Stimulated activated CD4-positive, alpha-beta T cell treated with anti-CD3 and anti-CD28 coated beads, Interleukin-2, amount 100 ng/mL, for 48 hours (primary cell): ENCODE data around the gene ARFIP1.
"Not testable (repeated sequence)": the region's sequence is repeated elsewhere in the genome, so short reads cannot be mapped to it uniquely, and the experiment has no call there.

Source experiments
- DNase-seq, 2 donors: peaks; one replicate each; pipeline ENCODE4 v3.0.0-alpha.2; 2020

The ARFIP1 gene

GRCh38 chr4:152785639-152786615 lies 6.2 kb downstream of the ARFIP1 start:
- no peak for DNase-seq

- DNase-seq: no peak
Measured at GRCh38 chr4:152786627-152787026, 6.9 kb downstream of the ARFIP1 start.

GRCh38 chr4:152795891-152796290 lies 16.1 kb downstream of the ARFIP1 start:
- no peak for DNase-seq

- DNase-seq: no peak
Measured at GRCh38 chr4:152803541-152803940, 23.8 kb downstream of the ARFIP1 start.

- no peak for DNase-seq
Measured at GRCh38 chr4:152805071-152805650, 25.4 kb downstream of the ARFIP1 start.

GRCh38 chr4:152805818-152806217 lies 26.1 kb downstream of the ARFIP1 start:
- no peak for DNase-seq

GRCh38 chr4:152806501-152807125 lies 26.9 kb downstream of the ARFIP1 start:
- no peak for DNase-seq

GRCh38 chr4:152807294-152807829 lies 27.6 kb downstream of the ARFIP1 start:
- DNase-seq: no peak

- no peak for DNase-seq
Measured at GRCh38 chr4:152808670-152809069, 28.9 kb downstream of the ARFIP1 start.

- no peak for DNase-seq
Measured at GRCh38 chr4:152810715-152811287, 31.0 kb downstream of the ARFIP1 start.

- no peak for DNase-seq
Measured at GRCh38 chr4:152815078-152815477, 35.3 kb downstream of the ARFIP1 start.

- DNase-seq: no peak
Measured at GRCh38 chr4:152817331-152817730, 37.6 kb downstream of the ARFIP1 start.

- DNase-seq: no peak
Measured at GRCh38 chr4:152819026-152819645, 39.4 kb downstream of the ARFIP1 start.

- no peak for DNase-seq
Measured at GRCh38 chr4:152820073-152820472, 40.3 kb downstream of the ARFIP1 start.

GRCh38 chr4:152822323-152822722 lies 42.6 kb downstream of the ARFIP1 start:
- DNase-seq: no peak

GRCh38 chr4:152824561-152824960 lies 44.8 kb downstream of the ARFIP1 start:
- no peak for DNase-seq

- no peak for DNase-seq
Measured at GRCh38 chr4:152825336-152825735, 45.6 kb downstream of the ARFIP1 start.

GRCh38 chr4:152828122-152828521 lies 48.4 kb downstream of the ARFIP1 start:
- DNase-seq: no peak

GRCh38 chr4:152831416-152831815 lies 51.7 kb downstream of the ARFIP1 start:
- no peak for DNase-seq

GRCh38 chr4:152836936-152837335 lies 57.2 kb downstream of the ARFIP1 start:
- DNase-seq: no peak

GRCh38 chr4:152839729-152840128 lies 60.0 kb downstream of the ARFIP1 start:
- not testable (repeated sequence) for DNase-seq

- DNase-seq: no peak
Measured at GRCh38 chr4:152843481-152844090, 63.8 kb downstream of the ARFIP1 start.
